Lung (tissue), 12 donors: ENCODE data around the gene CASR. TPM values are rescaled to one million over a fixed set of nuclear protein-coding genes. Genes with fewer than 3 reads are reported as not detected.
"Not testable (repeated sequence)": the region's sequence is repeated elsewhere in the genome, so short reads cannot be mapped to it uniquely, and the experiment has no call there.

Experiments
- ATAC-seq: fragments of 200-7000 bp; cut with Tn5 transposase; one replicate; pipeline ENCODE4 v1.9.1; 2020; ENCODE audit warnings: moderate number of reproducible peaks; ENCODE audit not compliant: insufficient read depth, low FRiP score
- DNase-seq, 3 donors: peaks; one replicate each; pipeline ENCODE4 v3.0.0-alpha.2; 2013 to 2017
- H3K27ac ChIP-seq, 2 donors: one replicate each; pipeline ENCODE4 v1.5.1; 2013; ENCODE audit warnings: mild to moderate bottlenecking in 2 of 2, moderate library complexity in 2 of 2, control low read depth in 1 of 2, inconsistent platforms in 1 of 2, low read depth in 1 of 2, low read length in 1 of 2
- H3K27me3 ChIP-seq, 3 donors: one replicate each; pipeline ENCODE4 v1.5.1; 2013; ENCODE audit warnings: low read length in 2 of 3; ENCODE audit not compliant: control insufficient read depth in 3 of 3, insufficient read depth in 3 of 3
- H3K36me3 ChIP-seq, 4 donors: one replicate each; pipeline ENCODE4 v1.5.1; 2013; ENCODE audit warnings: low read length in 4 of 4, mild to moderate bottlenecking in 1 of 4, moderate library complexity in 1 of 4; ENCODE audit not compliant: control insufficient read depth in 4 of 4, insufficient read depth in 4 of 4
- H3K4me1 ChIP-seq, 5 donors: one replicate each; pipeline ENCODE4 v1.5.1; 2013; ENCODE audit warnings: low read length in 5 of 5, mild to moderate bottlenecking in 2 of 5, moderate library complexity in 1 of 5; ENCODE audit not compliant: control insufficient read depth in 5 of 5, insufficient read depth in 5 of 5
- H3K4me3 ChIP-seq: one replicate; pipeline ENCODE4 v1.5.1; 2013; ENCODE audit warnings: mild to moderate bottlenecking, control low read depth, moderate library complexity
- H3K9ac ChIP-seq, 2 donors: one replicate each; pipeline ENCODE4 v1.5.1; 2013; ENCODE audit warnings: low read length in 2 of 2, control low read depth in 1 of 2; ENCODE audit not compliant: insufficient read depth in 1 of 2
- H3K9me3 ChIP-seq, 4 donors: one replicate each; pipeline ENCODE4 v1.5.1; 2013; ENCODE audit warnings: low read length in 3 of 4, mild to moderate bottlenecking in 1 of 4, moderate library complexity in 1 of 4; ENCODE audit not compliant: control insufficient read depth in 4 of 4, insufficient read depth in 3 of 4
- CTCF ChIP-seq: IDR thresholded peaks from 2 replicates; pipeline ENCODE4 v1.5.1; 2012; ENCODE audit warnings: mild to moderate bottlenecking; ENCODE audit errors: control extremely low read depth, extremely low read depth
- WGBS, 2 donors: extraction: QIAGEN DNeasy Blood & Tissue Kit; methylation state at CpG; one replicate each; pipeline ENCODE4 v1.1.7; 2013; 5-methylcytosine and 5-hydroxymethylcytosine counted together
- polyA plus RNA-seq, 2 donors: library from polyadenylated mRNA; stranded (reverse); fragments of 200-250 nt; gene quantifications; one replicate each; pipeline ENCODE4 v1.2.1, GENCODE V29; 2013
- total RNA-seq, 2 donors: library from RNA; depleted of rRNA in 1 of 2; stranded (reverse); fragments of >200 nt in 1 of 2; gene quantifications; one replicate each; pipeline ENCODE4 v1.2.1, GENCODE V29; 2014 to 2021
- donor health status: control.
- donor health status: control.
- donor health status: Bipolar disorder and iron deficiency.
- donor health status: healthy.
- donor health status: DM: yes; HTN: yes; CAD: no.

Gene CASR
- total and polyA plus RNA-seq, 4 donors = 0.02 to 0.40 (median 0.02) TPM; not detected in 1

DNA sequence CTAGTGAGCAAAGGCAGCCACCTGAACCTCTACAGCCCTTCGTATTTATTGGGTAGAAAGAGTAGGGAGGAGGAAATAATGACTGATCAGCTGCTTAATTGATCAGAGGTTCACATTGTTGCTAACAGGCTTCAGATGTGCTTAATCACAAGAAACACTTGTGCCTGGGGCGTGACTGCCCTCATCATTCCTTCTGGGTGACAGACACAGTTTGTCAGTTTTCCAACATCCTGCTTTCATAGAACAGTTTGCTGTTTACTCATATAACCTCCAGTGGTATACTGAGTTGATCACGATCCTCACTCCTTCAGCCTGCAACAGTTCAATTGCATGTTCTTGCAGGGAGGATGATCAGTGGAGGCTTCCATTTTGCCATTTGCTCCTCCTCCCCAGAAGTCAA is 13.6 kb upstream of the CASR start:
- ATAC-seq (no peak), DNase-seq (no peak)
- no peak for TF ChIP-seq CTCF
- WGBS, 2 donors = 78 to 93% methylated on average over 3 of the region's 3 CpGs
- H3K4me1 ChIP-seq = no peaks in the 10 kb centered on the region
- H3K27ac ChIP-seq = no peak overlapping the region
- no peak overlapping the region for H3K9ac ChIP-seq
- peaks cover 0 to 13% (median 6%) of the 10 kb centered on the region in 4 donors for H3K9me3 ChIP-seq
- H3K36me3 ChIP-seq = no peaks in the 10 kb centered on the region
- H3K27me3 ChIP-seq = no peaks in the 10 kb centered on the region
- no peak overlapping the region for H3K4me3 ChIP-seq

GRCh38 chr3:122171361-122171760 is 12.1 kb upstream of the CASR start:
- DNase-seq, H3K9ac ChIP-seq, H3K4me3 ChIP-seq, H3K4me1 ChIP-seq, H3K9me3 ChIP-seq, H3K36me3 ChIP-seq, ATAC-seq, H3K27me3 ChIP-seq, H3K27ac ChIP-seq: not testable (repeated sequence)
- WGBS, 2 donors = 70 to 94% methylated on average over 2 of the region's 2 CpGs

DNA sequence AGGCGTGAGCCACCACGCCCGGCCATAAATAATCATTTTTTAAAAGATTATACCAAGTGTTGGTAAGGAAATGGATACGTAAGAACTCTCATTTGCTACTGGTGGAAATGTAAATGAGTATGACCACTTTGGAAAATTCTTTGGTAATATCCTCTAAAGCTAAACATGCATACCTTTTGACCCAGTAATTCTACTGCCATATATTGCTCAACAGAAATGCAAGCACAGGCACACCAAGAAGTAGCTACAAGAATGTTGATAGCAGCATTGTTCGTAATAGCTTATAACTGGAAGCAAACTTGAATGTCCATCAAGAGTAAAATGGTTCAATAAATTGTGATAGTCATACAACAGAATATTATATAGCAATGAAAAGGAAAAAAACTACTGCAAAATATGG is 4.8 kb upstream of the CASR start:
- no peak overlapping the region for H3K4me3 ChIP-seq
- H3K9ac ChIP-seq = no peak overlapping the region
- peaks cover 0 to under 1% (median 0%) of the 10 kb centered on the region in 4 donors for H3K9me3 ChIP-seq
- TF ChIP-seq CTCF = no peak
- DNase-seq (no peak), ATAC-seq (no peak)
- no peak overlapping the region for H3K27ac ChIP-seq
- no peaks in the 10 kb centered on the region for H3K4me1 ChIP-seq
- WGBS, 2 donors = 86 to 95% methylated on average over 5 of the region's 5 CpGs
- no peaks in the 10 kb centered on the region for H3K36me3 ChIP-seq
- peaks cover 0 to 27% (median 15%) of the 10 kb centered on the region in 3 donors for H3K27me3 ChIP-seq

DNA sequence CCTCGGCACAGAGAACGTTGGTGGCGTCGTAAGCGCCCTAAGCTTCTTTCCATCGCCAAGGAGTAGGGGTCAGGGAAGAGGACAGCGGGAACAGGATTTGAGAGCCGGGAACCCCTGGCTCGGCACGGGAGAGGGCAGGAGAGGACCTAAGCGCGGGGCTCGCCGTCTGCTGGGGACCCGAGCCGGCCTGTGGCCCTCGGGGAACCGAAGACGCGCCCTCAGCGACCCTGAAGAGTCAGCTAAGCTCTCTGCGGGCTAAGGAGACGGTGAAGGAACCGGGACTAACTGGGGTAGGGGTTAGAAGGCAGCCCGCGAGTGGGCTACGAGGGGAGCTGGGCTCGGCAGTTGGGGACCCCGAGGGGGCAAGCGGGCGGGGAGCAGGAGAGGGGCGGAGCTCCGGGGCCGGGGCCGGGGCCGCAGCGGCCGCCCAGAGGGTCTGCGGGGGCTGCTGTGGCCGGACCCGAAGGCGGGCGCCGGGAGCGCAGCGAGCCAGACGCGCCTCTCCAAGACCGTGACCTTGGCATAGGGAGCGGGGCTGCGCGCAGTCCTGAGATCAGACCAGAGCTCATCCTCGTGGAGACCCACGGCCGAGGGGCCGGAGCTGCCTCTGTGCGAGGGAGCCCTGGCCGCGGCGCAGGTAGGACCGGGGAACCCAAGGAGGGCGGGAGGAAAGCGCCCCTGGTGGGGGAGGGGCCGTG is 574 bp downstream of the CASR start:
- Histone ChIP-seq H3K36me3 (no peaks in the 10 kb centered on the region), H3K9ac (no peak overlapping the region), H3K9me3 (no peaks in the 10 kb centered on the region), H3K27me3 (peaks cover 0 to 39% (median 27%) of the 10 kb centered on the region in 3 donors), H3K4me3 (no peak overlapping the region), H3K27ac (no peak overlapping the region), H3K4me1 (peaks cover 0 to 6% (median 0%) of the 10 kb centered on the region in 5 donors)
- no peak for DNase-seq
- ATAC-seq = no peak
- no peak for TF ChIP-seq CTCF
- WGBS, 2 donors = 3% methylated on average over 63 to 64 of the region's 64 CpGs
